ENCODE measurements around the gene CD300LD.
"Not testable (repeated sequence)": the region's sequence is repeated elsewhere in the genome, so short reads cannot be mapped to it uniquely, and the experiment has no call there.

Gene CD300LD

DNA sequence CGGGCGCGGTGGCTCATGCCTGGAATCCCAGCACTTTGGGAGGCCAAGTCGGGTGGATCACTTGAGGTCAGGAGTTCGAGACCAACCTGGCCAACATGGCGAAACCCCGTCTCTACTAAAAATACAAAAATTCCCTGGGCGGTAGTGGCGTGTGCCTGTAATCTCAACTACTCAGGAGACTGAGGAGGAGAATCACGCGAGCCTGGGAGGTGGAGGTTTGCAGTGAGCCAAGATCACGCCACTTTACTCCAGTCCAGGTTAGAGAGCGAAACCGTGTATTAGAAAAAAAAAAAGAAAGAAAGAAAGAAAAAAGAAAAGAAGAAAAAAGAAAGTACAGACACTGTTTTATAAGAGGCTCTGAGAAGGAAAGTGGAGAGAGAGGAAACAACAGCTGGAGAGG, 38.2 kb upstream of the CD300LD start:
- not testable (repeated sequence) for H3K9me3 ChIP-seq (ENCODE audit: control insufficient read depth in 1 of 2, low read length in 2 of 2); H3K4me1 ChIP-seq (ENCODE audit: control insufficient read depth in 1 of 2, insufficient read depth in 2 of 2, low read length in 2 of 2); H3K4me3 ChIP-seq (ENCODE audit: low read depth in 1 of 2, low read length in 2 of 2); H3K27me3 ChIP-seq (ENCODE audit: low read depth, low read length); H3K27ac ChIP-seq (ENCODE audit: low read length); H3K36me3 ChIP-seq (ENCODE audit: control insufficient read depth in 1 of 2, insufficient read depth in 2 of 2, low read length in 2 of 2)

DNA sequence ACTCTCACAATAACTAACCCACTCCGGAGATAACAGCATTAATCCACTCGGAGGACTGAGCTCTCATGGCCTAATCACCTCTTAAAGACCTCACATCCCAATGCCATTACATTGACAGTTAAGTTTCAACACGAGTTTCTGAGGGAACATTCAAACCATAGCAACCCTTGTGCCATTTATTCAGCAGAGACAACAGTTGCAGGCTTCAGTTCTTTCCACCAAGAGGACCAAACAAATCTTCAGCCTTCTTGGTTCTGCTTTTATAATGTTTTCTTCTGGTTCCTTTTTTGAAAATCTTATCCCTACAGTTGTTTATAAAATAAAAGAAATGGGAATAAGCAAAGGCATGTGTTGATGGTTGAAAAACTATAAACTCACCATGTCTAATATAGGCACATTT, 33.6 kb upstream of the CD300LD start:
- no peak overlapping the region for H3K4me3 ChIP-seq (ENCODE audit: low read depth in 1 of 2, low read length in 2 of 2)
- no peaks in the 10 kb centered on the region for H3K36me3 ChIP-seq (ENCODE audit: control insufficient read depth in 1 of 2, insufficient read depth in 2 of 2, low read length in 2 of 2)
- no peaks in the 10 kb centered on the region for H3K9me3 ChIP-seq (ENCODE audit: control insufficient read depth in 1 of 2, low read length in 2 of 2)
- H3K27me3 ChIP-seq (ENCODE audit: low read depth, low read length) = no peaks in the 10 kb centered on the region
- no peak overlapping the region for H3K27ac ChIP-seq (ENCODE audit: low read length)
- no peaks in the 10 kb centered on the region for H3K4me1 ChIP-seq (ENCODE audit: control insufficient read depth in 1 of 2, insufficient read depth in 2 of 2, low read length in 2 of 2)

DNA sequence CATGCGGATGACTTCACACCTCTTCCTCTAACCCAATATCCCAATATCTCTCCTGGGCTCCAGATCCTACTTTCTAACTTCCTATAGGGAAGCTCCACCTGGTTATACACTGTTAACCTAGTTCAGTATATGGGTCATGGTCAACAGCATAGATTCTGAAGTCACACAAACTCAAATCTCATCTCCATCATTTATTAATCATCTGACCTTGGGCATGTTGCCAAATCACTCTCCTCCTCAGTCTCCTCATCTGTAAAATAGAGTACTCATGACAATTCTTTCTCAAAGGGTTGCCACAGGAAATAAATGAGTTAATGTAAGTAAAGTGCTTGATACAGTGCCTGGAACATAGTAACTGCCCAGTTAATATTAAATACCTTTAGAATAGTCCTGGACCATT, 32.0 kb upstream of the CD300LD start:
- Histone ChIP-seq H3K27me3 (ENCODE audit: low read depth, low read length) (no peaks in the 10 kb centered on the region), H3K9me3 (ENCODE audit: control insufficient read depth in 1 of 2, low read length in 2 of 2) (no peaks in the 10 kb centered on the region), H3K4me3 (ENCODE audit: low read depth in 1 of 2, low read length in 2 of 2) (no peak overlapping the region), H3K4me1 (ENCODE audit: control insufficient read depth in 1 of 2, insufficient read depth in 2 of 2, low read length in 2 of 2) (no peaks in the 10 kb centered on the region), H3K36me3 (ENCODE audit: control insufficient read depth in 1 of 2, insufficient read depth in 2 of 2, low read length in 2 of 2) (no peaks in the 10 kb centered on the region), H3K27ac (ENCODE audit: low read length) (no peak overlapping the region)

DNA sequence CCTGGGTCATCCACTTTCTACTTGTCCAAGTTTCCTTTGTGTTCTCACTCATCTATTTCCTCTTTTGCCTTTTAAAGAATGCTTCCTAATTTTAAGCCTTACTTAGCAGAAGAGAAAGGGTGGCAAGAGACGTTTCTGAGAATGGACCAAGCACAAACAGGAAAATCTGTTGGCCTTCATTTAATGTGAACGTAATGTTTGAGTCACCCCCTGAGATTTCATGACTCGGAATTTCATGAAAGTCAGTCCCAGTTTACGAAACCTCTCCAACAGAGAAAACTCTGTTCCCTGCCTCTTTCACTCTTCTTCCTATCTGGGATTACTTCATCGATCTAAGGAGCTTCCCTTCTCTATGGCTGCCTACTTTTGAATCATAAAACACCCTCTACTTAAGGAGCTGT, 31.6 kb upstream of the CD300LD start, which contains the start of gene CD300E:
TSS of gene CD300E (minus strand) at position 46 of the 401 bp plus-strand sequence. CDS start 117 bp downstream, outside the sequence.
- Histone ChIP-seq H3K9me3 (ENCODE audit: control insufficient read depth in 1 of 2, low read length in 2 of 2) (no peaks in the 10 kb centered on the region), H3K36me3 (ENCODE audit: control insufficient read depth in 1 of 2, insufficient read depth in 2 of 2, low read length in 2 of 2) (no peaks in the 10 kb centered on the region), H3K4me3 (ENCODE audit: low read depth in 1 of 2, low read length in 2 of 2) (peak within 1 kb of the TSS in 1 of 2 donors; percentile 22), H3K27ac (ENCODE audit: low read length) (peak within 1 kb of the TSS; percentile 10), H3K27me3 (ENCODE audit: low read depth, low read length) (no peaks in the 10 kb centered on the region), H3K4me1 (ENCODE audit: control insufficient read depth in 1 of 2, insufficient read depth in 2 of 2, low read length in 2 of 2) (no peaks in the 10 kb centered on the region)

DNA sequence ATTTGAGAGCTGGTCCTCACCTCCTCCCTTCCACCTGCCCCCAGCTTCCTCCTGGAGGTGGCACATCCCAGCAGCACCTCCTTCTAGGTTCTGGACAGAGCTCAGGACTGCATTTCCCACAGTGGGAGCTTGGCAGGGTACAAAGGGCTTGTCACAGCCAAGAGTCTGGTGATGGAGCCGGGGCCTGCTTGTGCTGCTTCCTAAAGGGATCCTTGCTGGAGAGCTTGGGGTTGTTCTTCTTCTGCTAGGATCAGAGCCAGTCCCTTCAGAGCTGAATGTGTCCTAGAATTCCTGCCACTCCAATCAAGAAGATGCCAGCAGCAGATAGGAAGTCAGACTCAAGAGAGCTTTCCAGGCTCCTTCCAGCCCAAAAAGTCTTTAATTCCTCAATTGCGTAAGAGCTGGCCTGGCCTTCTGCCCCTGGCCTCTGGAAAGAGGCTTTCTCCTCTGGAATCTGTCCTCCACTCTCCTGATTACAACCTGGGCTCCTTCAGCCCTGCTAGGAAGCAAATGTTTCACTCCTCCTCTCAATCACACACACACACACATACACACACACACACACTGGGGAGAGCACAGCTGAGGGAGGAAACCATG, 27.1 kb upstream of the CD300LD start:
- H3K9me3 ChIP-seq (ENCODE audit: control insufficient read depth in 1 of 2, low read length in 2 of 2) = no peaks in the 10 kb centered on the region
- H3K4me1 ChIP-seq (ENCODE audit: control insufficient read depth in 1 of 2, insufficient read depth in 2 of 2, low read length in 2 of 2) = no peaks in the 10 kb centered on the region
- H3K27me3 ChIP-seq (ENCODE audit: low read depth, low read length) = no peaks in the 10 kb centered on the region
- H3K27ac ChIP-seq (ENCODE audit: low read length) = no peak overlapping the region
- no peaks in the 10 kb centered on the region for H3K36me3 ChIP-seq (ENCODE audit: control insufficient read depth in 1 of 2, insufficient read depth in 2 of 2, low read length in 2 of 2)
- no peak overlapping the region for H3K4me3 ChIP-seq (ENCODE audit: low read depth in 1 of 2, low read length in 2 of 2)

GRCh38 chr17:74618451-74618850, 26.4 kb upstream of the CD300LD start:
- H3K27ac ChIP-seq (ENCODE audit: low read length) = no peak overlapping the region
- no peak overlapping the region for H3K4me3 ChIP-seq (ENCODE audit: low read depth in 1 of 2, low read length in 2 of 2)
- H3K9me3 ChIP-seq (ENCODE audit: control insufficient read depth in 1 of 2, low read length in 2 of 2) = no peaks in the 10 kb centered on the region
- H3K4me1 ChIP-seq (ENCODE audit: control insufficient read depth in 1 of 2, insufficient read depth in 2 of 2, low read length in 2 of 2) = no peaks in the 10 kb centered on the region
- H3K36me3 ChIP-seq (ENCODE audit: control insufficient read depth in 1 of 2, insufficient read depth in 2 of 2, low read length in 2 of 2) = no peaks in the 10 kb centered on the region
- H3K27me3 ChIP-seq (ENCODE audit: low read depth, low read length) = no peaks in the 10 kb centered on the region

- H3K27me3 ChIP-seq (ENCODE audit: low read depth, low read length) = no peaks in the 10 kb centered on the region
- H3K36me3 ChIP-seq (ENCODE audit: control insufficient read depth in 1 of 2, insufficient read depth in 2 of 2, low read length in 2 of 2) = no peaks in the 10 kb centered on the region
- no peak overlapping the region for H3K27ac ChIP-seq (ENCODE audit: low read length)
- H3K4me3 ChIP-seq (ENCODE audit: low read depth in 1 of 2, low read length in 2 of 2) = no peak overlapping the region
- no peaks in the 10 kb centered on the region for H3K4me1 ChIP-seq (ENCODE audit: control insufficient read depth in 1 of 2, insufficient read depth in 2 of 2, low read length in 2 of 2)
- H3K9me3 ChIP-seq (ENCODE audit: control insufficient read depth in 1 of 2, low read length in 2 of 2) = no peaks in the 10 kb centered on the region
These were observed 24.6 kb upstream of the CD300LD start for GRCh38 chr17:74616696-74617095.

GRCh38 chr17:74612046-74612445, 20.0 kb upstream of the CD300LD start:
- Histone ChIP-seq H3K9me3 (ENCODE audit: control insufficient read depth in 1 of 2, low read length in 2 of 2) (peaks cover 0 to 2% of the 10 kb centered on the region in 2 donors), H3K36me3 (ENCODE audit: control insufficient read depth in 1 of 2, insufficient read depth in 2 of 2, low read length in 2 of 2) (no peaks in the 10 kb centered on the region), H3K27ac (ENCODE audit: low read length) (no peak overlapping the region), H3K4me3 (ENCODE audit: low read depth in 1 of 2, low read length in 2 of 2) (no peak overlapping the region), H3K4me1 (ENCODE audit: control insufficient read depth in 1 of 2, insufficient read depth in 2 of 2, low read length in 2 of 2) (no peaks in the 10 kb centered on the region), H3K27me3 (ENCODE audit: low read depth, low read length) (no peaks in the 10 kb centered on the region)

GRCh38 chr17:74610108-74610507, 18.0 kb upstream of the CD300LD start:
- Histone ChIP-seq H3K36me3 (ENCODE audit: control insufficient read depth in 1 of 2, insufficient read depth in 2 of 2, low read length in 2 of 2) (no peaks in the 10 kb centered on the region), H3K4me1 (ENCODE audit: control insufficient read depth in 1 of 2, insufficient read depth in 2 of 2, low read length in 2 of 2) (peaks cover 0 to 2% of the 10 kb centered on the region in 2 donors), H3K9me3 (ENCODE audit: control insufficient read depth in 1 of 2, low read length in 2 of 2) (peaks cover 0 to 2% of the 10 kb centered on the region in 2 donors)

DNA sequence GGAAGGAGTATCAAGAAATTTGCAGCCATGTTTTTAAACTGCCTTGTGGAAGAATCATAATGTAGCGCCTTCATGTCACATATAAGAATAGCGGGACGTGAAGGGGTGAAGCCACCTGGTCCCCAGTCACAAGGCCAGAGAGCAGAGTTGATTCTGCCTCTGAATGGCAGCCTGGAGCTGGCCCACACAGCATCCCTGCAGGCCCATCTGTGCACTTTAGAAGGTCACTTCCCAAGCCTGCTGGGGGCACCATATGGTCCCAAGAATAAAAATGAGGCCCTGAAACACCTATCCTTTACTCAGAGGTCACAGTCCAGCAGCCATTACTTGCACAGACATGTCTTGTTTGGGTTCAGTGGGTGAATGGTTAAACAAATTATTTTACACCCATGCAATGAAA, 16.4 kb upstream of the CD300LD start:
- H3K4me1 ChIP-seq (ENCODE audit: control insufficient read depth in 1 of 2, insufficient read depth in 2 of 2, low read length in 2 of 2) = peaks cover 0 to 8% of the 10 kb centered on the region in 2 donors

More at GRCh38 chr17:74610108-74610507, 18.0 kb upstream of the CD300LD start:
- no peak overlapping the region for H3K4me3 ChIP-seq (ENCODE audit: low read depth in 1 of 2, low read length in 2 of 2)
- no peak overlapping the region for H3K27ac ChIP-seq (ENCODE audit: low read length)
- no peaks in the 10 kb centered on the region for H3K27me3 ChIP-seq (ENCODE audit: low read depth, low read length)

GRCh38 chr17:74607221-74607620, 15.1 kb upstream of the CD300LD start:
- no peaks in the 10 kb centered on the region for H3K36me3 ChIP-seq (ENCODE audit: control insufficient read depth in 1 of 2, insufficient read depth in 2 of 2, low read length in 2 of 2)
- H3K9me3 ChIP-seq (ENCODE audit: control insufficient read depth in 1 of 2, low read length in 2 of 2) = peaks cover 0 to 2% of the 10 kb centered on the region in 2 donors
- H3K4me1 ChIP-seq (ENCODE audit: control insufficient read depth in 1 of 2, insufficient read depth in 2 of 2, low read length in 2 of 2) = peaks cover 0 to 13% of the 10 kb centered on the region in 2 donors
- H3K4me3 ChIP-seq (ENCODE audit: low read depth in 1 of 2, low read length in 2 of 2) = no peak overlapping the region
- H3K27ac ChIP-seq (ENCODE audit: low read length) = no peak overlapping the region
- H3K27me3 ChIP-seq (ENCODE audit: low read depth, low read length) = no peaks in the 10 kb centered on the region

More for the DNA sequence above, 16.4 kb upstream of the CD300LD start:
- H3K36me3 ChIP-seq (ENCODE audit: control insufficient read depth in 1 of 2, insufficient read depth in 2 of 2, low read length in 2 of 2) = no peaks in the 10 kb centered on the region
- H3K9me3 ChIP-seq (ENCODE audit: control insufficient read depth in 1 of 2, low read length in 2 of 2) = peaks cover 0 to 2% of the 10 kb centered on the region in 2 donors
- H3K27ac ChIP-seq (ENCODE audit: low read length) = no peak overlapping the region
- no peaks in the 10 kb centered on the region for H3K27me3 ChIP-seq (ENCODE audit: low read depth, low read length)
- no peak overlapping the region for H3K4me3 ChIP-seq (ENCODE audit: low read depth in 1 of 2, low read length in 2 of 2)

- Histone ChIP-seq H3K27ac (ENCODE audit: low read length) (no peak overlapping the region), H3K4me1 (ENCODE audit: control insufficient read depth in 1 of 2, insufficient read depth in 2 of 2, low read length in 2 of 2) (peaks cover 0 to 15% of the 10 kb centered on the region in 2 donors), H3K36me3 (ENCODE audit: control insufficient read depth in 1 of 2, insufficient read depth in 2 of 2, low read length in 2 of 2) (no peaks in the 10 kb centered on the region), H3K27me3 (ENCODE audit: low read depth, low read length) (no peaks in the 10 kb centered on the region), H3K4me3 (ENCODE audit: low read depth in 1 of 2, low read length in 2 of 2) (no peak overlapping the region), H3K9me3 (ENCODE audit: control insufficient read depth in 1 of 2, low read length in 2 of 2) (peaks cover 0 to 2% of the 10 kb centered on the region in 2 donors)
These were observed 14.0 kb upstream of the CD300LD start for GRCh38 chr17:74606050-74606449.

Measured in muscle layer of duodenum (tissue), 2 donors.